Measurements from ENCODE around the gene TMEM69.
"Not testable (repeated sequence)": the region's sequence is repeated elsewhere in the genome, so short reads cannot be mapped to it uniquely, and the experiment has no call there.

The TMEM69 gene

GRCh38 chr1:45678489-45678888 lies 9.5 kb upstream of the TMEM69 start:
- no peak for DNase-seq

- DNase-seq = no peak
These were observed 8.9 kb upstream of the TMEM69 start for GRCh38 chr1:45679123-45679522.

- DNase-seq = no peak
These were observed 5.0 kb upstream of the TMEM69 start for GRCh38 chr1:45682942-45683341.

GRCh38 chr1:45684402-45684801 lies 3.6 kb upstream of the TMEM69 start:
- no peak for DNase-seq

- no peak for DNase-seq
These were observed 2.5 kb upstream of the TMEM69 start for GRCh38 chr1:45685308-45686014.

GRCh38 chr1:45686015-45686287 lies 2.0 kb upstream of the TMEM69 start:
- DNase-seq = peak; percentile 56

GRCh38 chr1:45686288-45687013 lies 1.5 kb upstream of the TMEM69 start, which contains the start of gene GPBP1L1:
GPBP1L1 (minus strand) TSS chr1:45686533; CDS start chr1:45659087, 27,446 bp downstream.
- peak; percentile 97 for DNase-seq

- DNase-seq = peak; percentile 98
These were observed 797 bp upstream of the TMEM69 start for GRCh38 chr1:45687014-45687753.

GRCh38 chr1:45693811-45694210 lies 5.8 kb downstream of the TMEM69 start:
- DNase-seq = not testable (repeated sequence)

GRCh38 chr1:45694823-45695222 lies 6.8 kb downstream of the TMEM69 start:
- DNase-seq = no peak

- no peak for DNase-seq
These were observed 16.7 kb downstream of the TMEM69 start for GRCh38 chr1:45704637-45705036.

- no peak for DNase-seq
These were observed 25.7 kb downstream of the TMEM69 start for GRCh38 chr1:45713711-45714110.

GRCh38 chr1:45716700-45717099 lies 28.7 kb downstream of the TMEM69 start:
- no peak for DNase-seq

- not testable (repeated sequence) for DNase-seq
These were observed 29.4 kb downstream of the TMEM69 start for GRCh38 chr1:45717386-45717785.

GRCh38 chr1:45718289-45718688 lies 30.3 kb downstream of the TMEM69 start:
- no peak for DNase-seq

GRCh38 chr1:45721207-45721606 lies 33.2 kb downstream of the TMEM69 start:
- DNase-seq = no peak

- DNase-seq = no peak
These were observed 34.8 kb downstream of the TMEM69 start for GRCh38 chr1:45722809-45723208.

- no peak for DNase-seq
These were observed 35.4 kb downstream of the TMEM69 start for GRCh38 chr1:45723248-45723930.

GRCh38 chr1:45726007-45726406 lies 38.0 kb downstream of the TMEM69 start:
- not testable (repeated sequence) for DNase-seq

GRCh38 chr1:45730075-45730779 lies 42.2 kb downstream of the TMEM69 start:
- no peak for DNase-seq

GRCh38 chr1:45730780-45731319 lies 42.9 kb downstream of the TMEM69 start:
- DNase-seq = no peak

GRCh38 chr1:45739137-45739536 lies 51.2 kb downstream of the TMEM69 start:
- no peak for DNase-seq
